Measurements from ENCODE around the gene SPAG17.

The SPAG17 gene

GRCh38 chr1:118047006-118047649 is 137.9 kb downstream of the SPAG17 start:
- H3K27me3 ChIP-seq (ENCODE audit: low read length), result no peaks in the 10 kb centered on the region
- no peak overlapping the region for H3K4me3 ChIP-seq (ENCODE audit: insufficient read depth, low read length, poor library complexity, severe bottlenecking)
- H3K27ac ChIP-seq (ENCODE audit: low read depth, low read length), result no peak overlapping the region
- no peak overlapping the region for H2AFZ ChIP-seq (ENCODE audit: low read depth, low read length, severe bottlenecking)
- no peaks in the 10 kb centered on the region for H3K9me2 ChIP-seq (replicated peaks; ENCODE audit: insufficient read depth, low read length)
- no peaks in the 10 kb centered on the region for H3K36me3 ChIP-seq (ENCODE audit: low read length)
- H4K20me1 ChIP-seq (ENCODE audit: low read depth, low read length), result no peaks in the 10 kb centered on the region
- H3K79me2 ChIP-seq (ENCODE audit: insufficient read depth, low read length), result no peaks in the 10 kb centered on the region
- H3F3A ChIP-seq (ENCODE audit: insufficient read depth), result no peaks in the 10 kb centered on the region
- no peak overlapping the region for H3K4me2 ChIP-seq (ENCODE audit: low read depth, low read length, poor library complexity, severe bottlenecking)
- no peak overlapping the region for H3K9ac ChIP-seq (ENCODE audit: low read length)
- TF ChIP-seq CTCF (IDR thresholded peaks at IDR 0.05; ENCODE audit: insufficient read depth, low read length, poor library complexity, severe bottlenecking) (no peak), EZH2phosphoT487 (conservative IDR thresholded peaks at IDR 0.05; ENCODE audit: low read length) (no peak)
- no peaks in the 10 kb centered on the region for H3K9me3 ChIP-seq (ENCODE audit: insufficient read depth, low read length)

GRCh38 chr1:118043624-118044023 is 141.4 kb downstream of the SPAG17 start:
- Histone ChIP-seq H4K20me1 (ENCODE audit: low read depth, low read length) (no peaks in the 10 kb centered on the region), H3K9me2 (replicated peaks; ENCODE audit: insufficient read depth, low read length) (no peaks in the 10 kb centered on the region), H3K79me2 (ENCODE audit: insufficient read depth, low read length) (no peaks in the 10 kb centered on the region), H3K27ac (ENCODE audit: low read depth, low read length) (no peak overlapping the region), H3K9ac (ENCODE audit: low read length) (no peak overlapping the region), H3F3A (ENCODE audit: insufficient read depth) (no peaks in the 10 kb centered on the region), H3K9me3 (ENCODE audit: insufficient read depth, low read length) (no peaks in the 10 kb centered on the region), H3K4me3 (ENCODE audit: insufficient read depth, low read length, poor library complexity, severe bottlenecking) (no peak overlapping the region), H3K4me2 (ENCODE audit: low read depth, low read length, poor library complexity, severe bottlenecking) (no peak overlapping the region), H3K27me3 (ENCODE audit: low read length) (no peaks in the 10 kb centered on the region), H3K36me3 (ENCODE audit: low read length) (no peaks in the 10 kb centered on the region), H2AFZ (ENCODE audit: low read depth, low read length, severe bottlenecking) (no peak overlapping the region)
- TF ChIP-seq CTCF (IDR thresholded peaks at IDR 0.05; ENCODE audit: insufficient read depth, low read length, poor library complexity, severe bottlenecking) (no peak), EZH2phosphoT487 (conservative IDR thresholded peaks at IDR 0.05; ENCODE audit: low read length) (no peak)

- H3K4me3 ChIP-seq (ENCODE audit: insufficient read depth, low read length, poor library complexity, severe bottlenecking), result no peak overlapping the region
- no peak overlapping the region for H2AFZ ChIP-seq (ENCODE audit: low read depth, low read length, severe bottlenecking)
- no peak overlapping the region for H3K4me2 ChIP-seq (ENCODE audit: low read depth, low read length, poor library complexity, severe bottlenecking)
- H3K36me3 ChIP-seq (ENCODE audit: low read length), result no peaks in the 10 kb centered on the region
- TF ChIP-seq CTCF (IDR thresholded peaks at IDR 0.05; ENCODE audit: insufficient read depth, low read length, poor library complexity, severe bottlenecking) (no peak), EZH2phosphoT487 (conservative IDR thresholded peaks at IDR 0.05; ENCODE audit: low read length) (no peak)
- no peak overlapping the region for H3K9ac ChIP-seq (ENCODE audit: low read length)
- H3K9me2 ChIP-seq (replicated peaks; ENCODE audit: insufficient read depth, low read length), result no peaks in the 10 kb centered on the region
- no peaks in the 10 kb centered on the region for H4K20me1 ChIP-seq (ENCODE audit: low read depth, low read length)
- no peaks in the 10 kb centered on the region for H3K27me3 ChIP-seq (ENCODE audit: low read length)
- no peaks in the 10 kb centered on the region for H3K79me2 ChIP-seq (ENCODE audit: insufficient read depth, low read length)
- no peak overlapping the region for H3K27ac ChIP-seq (ENCODE audit: low read depth, low read length)
- H3K9me3 ChIP-seq (ENCODE audit: insufficient read depth, low read length), result no peaks in the 10 kb centered on the region
- H3F3A ChIP-seq (ENCODE audit: insufficient read depth), result no peaks in the 10 kb centered on the region
These were observed 142.5 kb downstream of the SPAG17 start for GRCh38 chr1:118042501-118042900.
